Measurements from ENCODE around the gene ASTN2.

DNA sequence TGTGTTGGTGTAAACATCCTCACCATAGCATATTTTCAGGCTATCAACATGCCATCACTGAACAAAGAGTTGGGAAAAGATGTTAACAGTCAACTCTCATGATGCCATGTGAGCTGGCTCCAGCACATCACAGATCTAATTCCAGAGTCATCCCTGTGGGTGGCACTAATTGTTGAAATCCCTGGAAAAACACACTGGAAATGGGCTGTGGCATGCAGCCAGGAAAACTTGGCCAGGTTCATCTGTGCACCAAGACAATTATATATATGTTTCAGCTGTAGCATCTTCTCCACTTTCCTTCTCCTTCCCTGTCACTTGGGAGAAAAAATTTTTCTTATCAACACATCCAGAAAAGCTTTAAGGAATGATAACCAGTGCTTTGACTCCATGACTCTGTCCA, 414.0 kb downstream of the ASTN2 start:
- TF ChIP-seq, protein P1, sequence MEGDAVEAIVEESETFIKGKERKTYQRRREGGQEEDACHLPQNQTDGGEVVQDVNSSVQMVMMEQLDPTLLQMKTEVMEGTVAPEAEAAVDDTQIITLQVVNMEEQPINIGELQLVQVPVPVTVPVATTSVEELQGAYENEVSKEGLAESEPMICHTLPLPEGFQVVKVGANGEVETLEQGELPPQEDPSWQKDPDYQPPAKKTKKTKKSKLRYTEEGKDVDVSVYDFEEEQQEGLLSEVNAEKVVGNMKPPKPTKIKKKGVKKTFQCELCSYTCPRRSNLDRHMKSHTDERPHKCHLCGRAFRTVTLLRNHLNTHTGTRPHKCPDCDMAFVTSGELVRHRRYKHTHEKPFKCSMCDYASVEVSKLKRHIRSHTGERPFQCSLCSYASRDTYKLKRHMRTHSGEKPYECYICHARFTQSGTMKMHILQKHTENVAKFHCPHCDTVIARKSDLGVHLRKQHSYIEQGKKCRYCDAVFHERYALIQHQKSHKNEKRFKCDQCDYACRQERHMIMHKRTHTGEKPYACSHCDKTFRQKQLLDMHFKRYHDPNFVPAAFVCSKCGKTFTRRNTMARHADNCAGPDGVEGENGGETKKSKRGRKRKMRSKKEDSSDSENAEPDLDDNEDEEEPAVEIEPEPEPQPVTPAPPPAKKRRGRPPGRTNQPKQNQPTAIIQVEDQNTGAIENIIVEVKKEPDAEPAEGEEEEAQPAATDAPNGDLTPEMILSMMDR (conservative IDR thresholded peaks at IDR 0.05; ENCODE audit: low read length): no peak
- TF ChIP-seq EZH2phosphoT487 (IDR thresholded peaks at IDR 0.05; ENCODE audit: borderline replicate concordance, low read depth, low read length): no peak
